ENCODE data around the gene C2orf80.

C2orf80 gene

DNA sequence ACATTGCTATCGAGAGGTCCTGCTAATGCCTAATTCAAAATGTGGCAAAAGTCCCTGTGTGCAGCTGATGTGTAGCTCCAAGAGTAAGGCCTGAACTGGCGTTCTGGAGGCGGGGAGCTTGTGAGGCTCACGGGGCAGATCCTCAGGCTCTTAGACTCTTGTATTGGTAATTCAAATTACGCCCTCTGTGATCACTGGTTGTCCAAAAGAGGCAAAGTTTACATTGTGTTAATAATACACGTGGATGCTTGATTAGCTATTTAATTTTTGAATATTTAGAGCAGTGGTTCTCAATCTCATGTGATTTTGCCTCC, 14.0 kb downstream of the C2orf80 start:
- no peak overlapping the region for H3K9ac ChIP-seq (ENCODE audit: low read length)
- no peaks in the 10 kb centered on the region for H3K4me1 ChIP-seq (ENCODE audit: control insufficient read depth, insufficient read depth, low read length)
- no peak overlapping the region for H3K27ac ChIP-seq (ENCODE audit: low read depth, low read length)
- H3K4me3 ChIP-seq (ENCODE audit: low read depth, low read length): no peak overlapping the region
- H3K36me3 ChIP-seq (ENCODE audit: control insufficient read depth, insufficient read depth, low read length): no peaks in the 10 kb centered on the region
- H3K9me3 ChIP-seq (ENCODE audit: control insufficient read depth, insufficient read depth, low read depth, low read length): no peaks in the 10 kb centered on the region
- H3K27me3 ChIP-seq (ENCODE audit: control insufficient read depth, insufficient read depth, low read length): no peaks in the 10 kb centered on the region

DNA sequence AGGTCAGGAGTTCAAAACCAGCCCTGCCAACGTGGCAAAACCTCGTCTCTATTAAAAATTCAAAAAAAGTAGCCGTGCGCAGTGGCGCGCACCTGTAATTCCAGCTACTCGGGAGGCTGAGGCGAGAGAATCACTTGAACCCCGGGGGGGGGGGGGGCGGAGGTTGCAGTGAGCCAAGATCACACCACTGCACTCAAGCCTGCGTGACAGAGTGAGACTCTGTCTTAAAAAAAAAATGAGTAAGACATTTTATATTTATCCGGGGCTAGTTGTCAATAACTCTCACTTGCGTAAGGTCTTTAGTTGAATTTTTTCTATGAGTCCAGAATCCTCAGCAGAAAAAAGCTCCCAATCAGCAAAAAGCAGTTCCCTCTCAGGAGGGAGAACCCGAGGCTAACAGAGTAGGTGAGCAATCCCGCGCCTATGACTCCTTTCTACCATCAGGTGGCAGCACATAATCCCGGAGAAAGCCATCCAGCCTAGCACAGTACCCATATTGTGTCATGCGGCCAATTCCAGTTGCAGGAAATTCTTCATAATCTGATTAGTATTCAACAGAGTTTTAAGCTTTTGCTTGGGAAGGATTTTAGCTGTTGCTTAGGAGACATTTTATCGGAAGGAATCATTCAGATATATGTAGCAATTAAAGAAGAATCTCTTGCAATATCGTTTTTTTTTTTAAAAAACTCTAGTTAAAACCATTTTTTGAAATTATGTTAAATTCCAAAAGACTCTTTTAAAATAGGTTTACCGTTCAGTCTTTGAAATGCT, 14.6 kb downstream of the C2orf80 start:
- Histone ChIP-seq H3K4me1 (ENCODE audit: control insufficient read depth, insufficient read depth, low read length) (no peaks in the 10 kb centered on the region), H3K36me3 (ENCODE audit: control insufficient read depth, insufficient read depth, low read length) (no peaks in the 10 kb centered on the region), H3K27me3 (ENCODE audit: control insufficient read depth, insufficient read depth, low read length) (no peaks in the 10 kb centered on the region), H3K9me3 (ENCODE audit: control insufficient read depth, insufficient read depth, low read depth, low read length) (no peaks in the 10 kb centered on the region), H3K9ac (ENCODE audit: low read length) (no peak overlapping the region), H3K4me3 (ENCODE audit: low read depth, low read length) (no peak overlapping the region), H3K27ac (ENCODE audit: low read depth, low read length) (no peak overlapping the region)

DNA sequence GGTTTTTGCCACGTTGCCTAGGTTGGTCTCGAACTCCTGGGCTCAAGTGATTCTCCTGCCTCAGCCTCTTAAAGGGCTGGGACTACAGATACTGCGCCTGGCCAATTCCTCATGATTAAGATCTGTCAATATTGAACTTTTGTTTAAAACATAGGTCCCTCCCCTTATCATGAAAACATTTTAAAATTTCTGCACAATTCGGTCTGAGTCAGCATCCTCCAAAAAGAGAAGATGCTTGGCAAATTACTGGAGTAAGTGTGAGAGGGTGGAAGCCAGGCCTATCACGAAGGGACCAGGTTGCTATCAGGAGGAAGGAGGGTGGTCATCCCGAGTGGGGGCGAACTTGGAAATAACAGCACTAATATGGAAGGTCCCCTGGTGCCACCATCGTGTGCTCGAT, 15.7 kb downstream of the C2orf80 start:
- H3K4me3 ChIP-seq (ENCODE audit: low read depth, low read length): no peak overlapping the region
- no peaks in the 10 kb centered on the region for H3K4me1 ChIP-seq (ENCODE audit: control insufficient read depth, insufficient read depth, low read length)
- no peak overlapping the region for H3K27ac ChIP-seq (ENCODE audit: low read depth, low read length)
- H3K36me3 ChIP-seq (ENCODE audit: control insufficient read depth, insufficient read depth, low read length): no peaks in the 10 kb centered on the region
- H3K27me3 ChIP-seq (ENCODE audit: control insufficient read depth, insufficient read depth, low read length): no peaks in the 10 kb centered on the region
- no peak overlapping the region for H3K9ac ChIP-seq (ENCODE audit: low read length)
- H3K9me3 ChIP-seq (ENCODE audit: control insufficient read depth, insufficient read depth, low read depth, low read length): no peaks in the 10 kb centered on the region

DNA sequence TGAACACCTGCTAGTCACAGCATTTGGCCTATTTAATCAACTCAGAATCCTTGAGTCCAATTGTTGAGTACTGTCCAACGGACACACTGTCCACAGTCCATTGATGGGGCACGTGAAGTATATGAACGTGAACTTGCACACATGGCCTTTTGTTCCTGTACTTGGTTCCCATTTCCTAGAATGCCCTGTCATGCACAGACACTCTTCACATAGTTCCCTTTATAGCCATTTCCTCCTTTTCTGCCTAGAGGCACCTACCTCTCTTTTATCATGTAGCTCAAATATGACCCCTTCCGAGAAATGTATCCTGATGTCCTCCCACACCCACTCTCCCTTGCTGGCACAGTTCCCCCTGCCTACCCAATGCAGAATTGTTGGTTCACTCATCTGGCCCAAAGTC, 17.7 kb downstream of the C2orf80 start:
- Histone ChIP-seq H3K36me3 (ENCODE audit: control insufficient read depth, insufficient read depth, low read length) (no peaks in the 10 kb centered on the region), H3K9ac (ENCODE audit: low read length) (no peak overlapping the region), H3K27ac (ENCODE audit: low read depth, low read length) (no peak overlapping the region)

DNA sequence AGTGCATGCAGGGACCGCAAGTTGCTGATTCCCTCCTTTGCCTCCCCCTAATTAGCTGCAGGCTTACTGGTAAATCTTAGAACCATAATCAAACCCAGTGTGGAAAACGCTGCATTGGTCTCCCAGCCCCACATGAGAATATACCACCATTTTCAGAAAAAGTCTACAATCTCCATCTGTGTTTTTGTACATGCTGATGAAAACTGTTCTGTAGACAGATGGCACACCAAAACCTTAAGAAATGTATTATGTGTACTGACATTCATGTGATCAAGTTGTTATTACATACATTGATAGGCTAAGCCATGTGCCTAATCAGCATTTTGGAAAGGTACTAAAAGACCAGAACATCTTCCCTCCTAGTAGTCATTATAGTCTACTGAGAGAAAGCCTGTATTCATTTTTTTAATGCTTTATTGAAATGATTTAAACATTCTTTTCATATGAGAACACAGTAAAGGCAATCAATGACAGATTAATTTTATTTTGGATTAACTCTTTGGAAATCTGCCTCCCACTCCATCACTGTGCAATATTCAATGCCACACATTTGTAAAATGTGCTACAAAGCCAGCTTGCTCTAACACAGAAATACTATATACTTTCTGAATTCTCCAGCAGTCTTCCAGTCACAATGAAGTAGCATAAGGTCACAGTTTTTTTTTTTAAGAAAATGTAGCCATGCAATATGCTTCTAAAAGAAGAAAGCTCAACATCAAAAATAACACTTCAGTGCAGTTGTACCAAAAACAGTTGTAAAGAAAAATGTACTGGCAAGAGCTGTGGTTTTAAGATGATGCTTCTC, 24.7 kb downstream of the C2orf80 start:
- H3K9ac ChIP-seq (ENCODE audit: low read length): no peak overlapping the region
- H3K9me3 ChIP-seq (ENCODE audit: control insufficient read depth, insufficient read depth, low read depth, low read length): no peaks in the 10 kb centered on the region
- no peak overlapping the region for H3K27ac ChIP-seq (ENCODE audit: low read depth, low read length)
- H3K36me3 ChIP-seq (ENCODE audit: control insufficient read depth, insufficient read depth, low read length): no peaks in the 10 kb centered on the region
- no peaks in the 10 kb centered on the region for H3K27me3 ChIP-seq (ENCODE audit: control insufficient read depth, insufficient read depth, low read length)
- H3K4me1 ChIP-seq (ENCODE audit: control insufficient read depth, insufficient read depth, low read length): 0 out of 2 replicates have a peak, but pooled peaks cover 3% of the 10 kb centered on the region
- no peak overlapping the region for H3K4me3 ChIP-seq (ENCODE audit: low read depth, low read length)

More for the DNA sequence above, 17.7 kb downstream of the C2orf80 start:
- H3K27me3 ChIP-seq (ENCODE audit: control insufficient read depth, insufficient read depth, low read length): no peaks in the 10 kb centered on the region
- H3K4me1 ChIP-seq (ENCODE audit: control insufficient read depth, insufficient read depth, low read length): no peaks in the 10 kb centered on the region
- no peaks in the 10 kb centered on the region for H3K9me3 ChIP-seq (ENCODE audit: control insufficient read depth, insufficient read depth, low read depth, low read length)
- no peak overlapping the region for H3K4me3 ChIP-seq (ENCODE audit: low read depth, low read length)

DNA sequence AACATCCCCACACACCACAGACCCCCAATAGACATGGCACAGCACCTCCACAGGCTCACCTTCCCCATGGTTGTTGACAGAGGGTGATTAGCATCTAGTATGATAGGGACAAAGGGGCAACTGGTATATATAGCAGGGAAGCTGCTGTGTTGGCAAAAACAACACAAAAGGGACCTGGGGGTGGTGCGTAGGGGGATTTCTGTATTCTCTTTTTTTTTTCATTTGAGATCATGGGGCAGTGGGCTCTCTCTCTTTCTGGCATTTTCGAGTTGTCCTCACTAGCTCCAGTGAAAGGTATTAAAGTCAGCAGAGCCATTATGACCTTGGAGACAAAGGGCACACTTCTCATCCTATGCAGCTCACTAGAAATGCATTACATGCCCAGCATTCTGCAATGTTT, 26.3 kb downstream of the C2orf80 start, which contains the start of gene CRYGA:
TSS of gene CRYGA (minus strand) at position 101 of the 400 bp plus-strand sequence. CDS start at position 68, 33 bp downstream.
- Histone ChIP-seq H3K4me3 (ENCODE audit: low read depth, low read length) (no peak within 1 kb of the TSS), H3K27me3 (ENCODE audit: control insufficient read depth, insufficient read depth, low read length) (no peaks in the 10 kb centered on the region), H3K4me1 (ENCODE audit: control insufficient read depth, insufficient read depth, low read length) (0 out of 2 replicates have a peak, but pooled peaks cover 3% of the 10 kb centered on the region), H3K9me3 (ENCODE audit: control insufficient read depth, insufficient read depth, low read depth, low read length) (no peaks in the 10 kb centered on the region), H3K36me3 (ENCODE audit: control insufficient read depth, insufficient read depth, low read length) (no peaks in the 10 kb centered on the region), H3K27ac (ENCODE audit: low read depth, low read length) (no peak within 1 kb of the TSS), H3K9ac (ENCODE audit: low read length) (no peak within 1 kb of the TSS)

DNA sequence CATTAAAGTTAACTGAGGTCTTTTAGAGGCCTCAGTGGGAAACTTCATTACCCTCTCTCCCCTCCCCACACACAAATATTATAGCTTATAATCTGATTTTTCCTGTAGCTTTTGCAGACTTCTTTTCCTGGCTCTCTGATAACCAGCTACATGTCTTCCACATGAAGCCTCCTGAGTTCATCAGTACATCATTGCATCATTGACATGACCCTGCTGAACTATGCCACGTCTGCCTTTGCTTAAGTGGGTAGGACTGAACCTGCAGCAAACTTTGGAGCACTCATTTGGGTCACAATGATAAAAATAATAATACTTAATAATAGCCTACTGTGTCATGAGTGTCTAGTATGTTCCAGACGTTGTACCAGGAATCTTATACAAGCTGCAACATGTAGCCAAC, 33.4 kb downstream of the C2orf80 start:
- Histone ChIP-seq H3K9ac (ENCODE audit: low read length) (no peak overlapping the region), H3K4me1 (ENCODE audit: control insufficient read depth, insufficient read depth, low read length) (no peaks in the 10 kb centered on the region), H3K4me3 (ENCODE audit: low read depth, low read length) (no peak overlapping the region), H3K36me3 (ENCODE audit: control insufficient read depth, insufficient read depth, low read length) (no peaks in the 10 kb centered on the region), H3K27me3 (ENCODE audit: control insufficient read depth, insufficient read depth, low read length) (no peaks in the 10 kb centered on the region), H3K27ac (ENCODE audit: low read depth, low read length) (no peak overlapping the region), H3K9me3 (ENCODE audit: control insufficient read depth, insufficient read depth, low read depth, low read length) (peaks cover 5% of the 10 kb centered on the region; the same call in 1 of the 2 replicates)

DNA sequence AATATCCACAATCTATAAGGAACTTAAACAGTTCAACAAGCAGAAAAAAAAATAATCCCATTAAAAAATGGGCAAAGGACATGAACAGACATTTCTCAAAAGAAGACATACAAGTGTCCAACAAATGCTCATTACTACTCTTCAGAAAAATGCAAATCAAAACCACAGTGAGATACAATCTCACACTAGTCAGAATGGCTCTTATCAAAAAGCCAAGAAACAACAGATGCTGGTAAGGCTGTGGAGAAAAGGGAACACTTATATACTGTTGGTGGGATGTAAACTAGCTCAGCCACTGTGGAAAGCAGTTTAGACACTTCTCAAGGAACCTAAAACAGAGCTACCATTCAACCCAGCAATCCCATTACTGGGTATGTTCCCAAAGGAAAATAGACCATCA, 36.7 kb downstream of the C2orf80 start:
- Histone ChIP-seq H3K27me3 (ENCODE audit: control insufficient read depth, insufficient read depth, low read length) (no peaks in the 10 kb centered on the region), H3K27ac (ENCODE audit: low read depth, low read length) (no peak overlapping the region), H3K4me1 (ENCODE audit: control insufficient read depth, insufficient read depth, low read length) (no peaks in the 10 kb centered on the region), H3K9ac (ENCODE audit: low read length) (no peak overlapping the region), H3K36me3 (ENCODE audit: control insufficient read depth, insufficient read depth, low read length) (no peaks in the 10 kb centered on the region), H3K9me3 (ENCODE audit: control insufficient read depth, insufficient read depth, low read depth, low read length) (peaks cover 12% of the 10 kb centered on the region; the same call in 1 of the 2 replicates), H3K4me3 (ENCODE audit: low read depth, low read length) (no peak overlapping the region)

DNA sequence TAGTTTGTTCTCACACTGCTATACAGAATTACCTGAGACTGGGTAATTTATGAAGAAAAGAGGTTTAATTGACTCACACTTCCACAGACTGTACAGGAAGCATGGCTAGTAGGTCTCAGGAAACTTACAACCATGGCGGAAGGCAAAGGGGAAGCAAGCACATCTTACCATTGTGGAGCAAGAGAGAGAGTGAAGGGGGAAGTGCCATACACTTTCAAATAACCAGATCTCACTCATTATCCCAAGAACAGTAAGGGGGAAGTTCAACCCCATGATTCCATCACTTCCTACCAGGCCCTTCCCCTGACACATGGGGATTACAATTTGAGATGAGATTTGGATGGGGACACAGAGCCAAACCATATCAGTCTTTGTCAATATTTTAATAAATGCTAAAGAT, 38.9 kb downstream of the C2orf80 start:
- Histone ChIP-seq H3K4me3 (ENCODE audit: low read depth, low read length) (no peak overlapping the region), H3K9me3 (ENCODE audit: control insufficient read depth, insufficient read depth, low read depth, low read length) (peaks cover 12% of the 10 kb centered on the region; the same call in 1 of the 2 replicates), H3K27ac (ENCODE audit: low read depth, low read length) (no peak overlapping the region), H3K36me3 (ENCODE audit: control insufficient read depth, insufficient read depth, low read length) (no peaks in the 10 kb centered on the region), H3K4me1 (ENCODE audit: control insufficient read depth, insufficient read depth, low read length) (peaks cover 4% of the 10 kb centered on the region; the same call in 1 of the 2 replicates), H3K27me3 (ENCODE audit: control insufficient read depth, insufficient read depth, low read length) (no peaks in the 10 kb centered on the region), H3K9ac (ENCODE audit: low read length) (no peak overlapping the region)

DNA sequence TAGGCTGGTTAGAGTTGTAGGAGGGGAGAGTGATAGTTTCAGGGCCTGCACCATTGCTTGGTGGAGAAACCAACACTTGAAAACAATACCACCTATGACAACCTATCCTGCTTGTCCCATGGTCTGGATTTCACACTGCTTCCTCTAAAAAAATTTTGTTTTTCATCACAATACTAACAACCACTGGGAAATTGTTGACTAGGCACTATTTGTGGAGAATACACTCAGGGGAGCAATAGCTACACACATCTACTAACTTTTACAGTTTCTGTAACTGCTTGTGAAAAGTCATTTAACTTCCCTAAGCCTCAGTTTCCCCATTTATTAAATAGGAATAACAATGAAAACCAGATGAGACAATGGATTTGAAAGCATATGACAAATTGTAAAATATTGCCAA, 39.7 kb downstream of the C2orf80 start:
- Histone ChIP-seq H3K36me3 (ENCODE audit: control insufficient read depth, insufficient read depth, low read length) (no peaks in the 10 kb centered on the region), H3K9me3 (ENCODE audit: control insufficient read depth, insufficient read depth, low read depth, low read length) (peaks cover 12% of the 10 kb centered on the region; the same call in 1 of the 2 replicates), H3K4me3 (ENCODE audit: low read depth, low read length) (no peak overlapping the region), H3K4me1 (ENCODE audit: control insufficient read depth, insufficient read depth, low read length) (peaks cover 6% of the 10 kb centered on the region; the same call in 1 of the 2 replicates), H3K9ac (ENCODE audit: low read length) (no peak overlapping the region), H3K27ac (ENCODE audit: low read depth, low read length) (no peak overlapping the region), H3K27me3 (ENCODE audit: control insufficient read depth, insufficient read depth, low read length) (no peaks in the 10 kb centered on the region)

DNA sequence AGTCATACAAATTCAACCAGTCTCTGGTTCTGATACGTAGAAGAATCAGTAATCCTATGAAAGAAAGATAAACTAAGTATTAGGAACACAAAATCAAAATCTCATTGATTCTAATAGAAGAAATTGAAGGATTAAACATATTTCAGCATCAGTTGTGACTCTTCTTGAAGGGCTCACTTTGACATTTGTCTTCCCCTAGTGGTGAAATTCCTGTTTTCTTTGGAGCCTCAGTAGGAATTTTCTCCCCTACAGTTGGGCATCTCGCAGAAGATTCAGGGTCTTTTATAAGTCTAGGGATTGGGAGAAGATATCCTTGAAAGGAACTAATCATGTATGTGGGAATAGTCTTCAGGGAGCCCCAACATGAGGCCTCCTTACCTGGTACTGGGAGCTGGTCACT, 41.0 kb downstream of the C2orf80 start:
- Histone ChIP-seq H3K4me1 (ENCODE audit: control insufficient read depth, insufficient read depth, low read length) (peaks cover 6% of the 10 kb centered on the region; the same call in 1 of the 2 replicates), H3K36me3 (ENCODE audit: control insufficient read depth, insufficient read depth, low read length) (no peaks in the 10 kb centered on the region), H3K27ac (ENCODE audit: low read depth, low read length) (no peak overlapping the region), H3K9ac (ENCODE audit: low read length) (no peak overlapping the region), H3K27me3 (ENCODE audit: control insufficient read depth, insufficient read depth, low read length) (no peaks in the 10 kb centered on the region), H3K4me3 (ENCODE audit: low read depth, low read length) (no peak overlapping the region), H3K9me3 (ENCODE audit: control insufficient read depth, insufficient read depth, low read depth, low read length) (peaks cover 12% of the 10 kb centered on the region; the same call in 1 of the 2 replicates)

Data from HUES6 (cell line).